Kidney epithelial cell (primary cell): ENCODE results near the gene CLCN2. TPM values are rescaled to one million over a fixed set of nuclear protein-coding genes. Genes with fewer than 3 reads are reported as not detected.

ENCODE experiments used
- DNase-seq: peaks from one replicate; pipeline ENCODE4 v3.0.0-alpha.2; 2010; ENCODE audit warnings: low read depth
- H3K27me3 ChIP-seq: 2 replicates; pipeline ENCODE4 v1.6.0; 2011; ENCODE audit warnings: low read length; ENCODE audit not compliant: control insufficient read depth, insufficient read depth
- H3K36me3 ChIP-seq: 2 replicates; pipeline ENCODE4 v1.5.1; 2011; ENCODE audit warnings: low read length; ENCODE audit not compliant: control insufficient read depth, insufficient read depth
- H3K4me3 ChIP-seq: 2 replicates; pipeline ENCODE4 v1.5.1; 2011; ENCODE audit warnings: low read depth, mild to moderate bottlenecking, control low read depth, low read length
- CTCF ChIP-seq: IDR thresholded peaks from 2 replicates; pipeline ENCODE4 v1.5.1; 2011; ENCODE audit warnings: mild to moderate bottlenecking, moderate library complexity, low read length, control low read depth, inconsistent platforms; ENCODE audit not compliant: insufficient read depth, poor library complexity, severe bottlenecking
- total RNA-seq: library from RNA; depleted of rRNA; stranded (reverse); fragments of >200 nt; gene quantifications from 2 replicates; pipeline ENCODE4 v1.2.3, GENCODE V29; 2015

The CLCN2 gene
- total RNA-seq, 1 donor from 2014 or later = 2.6 TPM

GRCh38 chr3:184395320-184395660 is 33.9 kb upstream of the CLCN2 start:
- TF ChIP-seq CTCF = no peak
- peaks cover 8% of the 10 kb centered on the region for H3K27me3 ChIP-seq

GRCh38 chr3:184391266-184391665 is 29.9 kb upstream of the CLCN2 start:
- peaks cover 34% of the 10 kb centered on the region for H3K27me3 ChIP-seq
- H3K4me3 ChIP-seq = no peak overlapping the region
- TF ChIP-seq CTCF = no peak
- peak; percentile 31 for DNase-seq
- H3K36me3 ChIP-seq = no peaks in the 10 kb centered on the region

More at GRCh38 chr3:184395320-184395660, 33.9 kb upstream of the CLCN2 start:
- no peak overlapping the region for H3K4me3 ChIP-seq
- H3K36me3 ChIP-seq = no peaks in the 10 kb centered on the region
- no peak for DNase-seq

GRCh38 chr3:184389935-184390528 is 28.6 kb upstream of the CLCN2 start:
- no peak for TF ChIP-seq CTCF

GRCh38 chr3:184389384-184389783 is 28.0 kb upstream of the CLCN2 start:
- no peaks in the 10 kb centered on the region for H3K36me3 ChIP-seq
- no peak for DNase-seq
- no peak for TF ChIP-seq CTCF
- H3K27me3 ChIP-seq = peaks cover 44% of the 10 kb centered on the region
- H3K4me3 ChIP-seq = no peak overlapping the region

More at GRCh38 chr3:184389935-184390528, 28.6 kb upstream of the CLCN2 start:
- no peak overlapping the region for H3K4me3 ChIP-seq
- H3K36me3 ChIP-seq = no peaks in the 10 kb centered on the region
- peaks cover 38% of the 10 kb centered on the region for H3K27me3 ChIP-seq
- DNase-seq = no peak

GRCh38 chr3:184388936-184389230 is 27.5 kb upstream of the CLCN2 start:
- DNase-seq = no peak
- no peak for TF ChIP-seq CTCF
- Histone ChIP-seq H3K36me3 (no peaks in the 10 kb centered on the region), H3K27me3 (peaks cover 46% of the 10 kb centered on the region), H3K4me3 (no peak overlapping the region)
